ENCODE results near the gene MVB12B.

MVB12B gene

DNA sequence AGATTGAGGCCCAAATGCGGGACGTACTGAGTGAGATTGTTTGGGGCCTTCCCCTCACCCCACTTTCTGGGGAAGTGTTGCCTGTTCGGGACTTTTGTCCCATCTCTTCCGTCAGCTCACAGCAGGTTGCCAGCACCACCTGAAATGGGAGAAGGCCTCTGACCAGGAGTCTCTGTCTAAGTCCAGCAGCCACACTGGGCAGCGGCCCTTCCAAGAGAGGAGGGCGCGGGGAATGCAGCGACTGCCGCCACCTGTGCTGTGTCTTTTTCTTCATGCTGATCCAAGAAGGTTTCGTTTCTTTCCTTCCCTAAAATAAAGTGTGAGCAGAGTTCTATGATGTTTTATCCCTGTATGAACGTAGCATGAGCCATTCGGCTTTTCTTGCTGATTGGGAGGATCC is 152.9 kb downstream of the MVB12B start:
- Histone ChIP-seq H3K4me1 (peaks cover 50% of the 10 kb centered on the region), H3K36me3 (peaks cover 16% of the 10 kb centered on the region; the same call in 1 of the 2 replicates), H3K4me2 (peak overlapping the region; percentile 75; the same call in 1 of the 2 replicates), H3K9me3 (peaks cover 12% of the 10 kb centered on the region), H3K4me3 (no peak overlapping the region), H3K9ac (no peak overlapping the region), H3K27ac (no peak overlapping the region), H3K27me3 (no peaks in the 10 kb centered on the region), H4K20me1 (0 out of 2 replicates have a peak, but pooled peaks cover 9% of the 10 kb centered on the region)
- no peak for TF ChIP-seq Cebpa-rat (IDR thresholded peaks at IDR 0.05)

GRCh38 chr9:126480813-126481212 is 154.2 kb downstream of the MVB12B start:
- no peak for TF ChIP-seq Cebpa-rat (IDR thresholded peaks at IDR 0.05)
- Histone ChIP-seq H3K4me2 (peak overlapping the region; percentile 75), H3K27me3 (no peaks in the 10 kb centered on the region), H3K36me3 (peaks cover 16% of the 10 kb centered on the region; the same call in 1 of the 2 replicates), H3K4me1 (peaks cover 49% of the 10 kb centered on the region), H3K27ac (no peak overlapping the region), H3K4me3 (no peak overlapping the region), H4K20me1 (0 out of 2 replicates have a peak, but pooled peaks cover 9% of the 10 kb centered on the region), H3K9ac (no peak overlapping the region), H3K9me3 (peaks cover 12% of the 10 kb centered on the region)

DNA sequence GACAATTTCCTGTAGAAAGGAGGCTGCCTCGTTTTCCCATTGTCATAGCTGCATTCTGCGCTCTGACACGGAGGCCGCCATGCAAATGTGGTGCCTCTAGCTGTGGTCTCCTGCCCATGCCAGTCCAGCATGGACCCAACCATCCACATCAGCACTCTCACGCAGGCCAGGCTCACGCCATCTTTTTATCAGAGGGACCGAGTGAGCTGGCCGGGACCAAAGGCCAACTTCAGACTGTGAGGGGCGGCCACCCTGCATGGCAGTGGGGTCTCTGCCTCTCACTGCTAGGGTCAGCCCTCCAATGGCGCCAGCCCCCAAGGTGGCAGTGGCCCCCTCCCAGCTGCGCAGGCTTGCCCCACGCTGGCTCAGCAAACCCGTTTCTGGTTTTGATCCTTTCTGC is 155.2 kb downstream of the MVB12B start:
- peak overlapping the region; percentile 75 for H3K4me2 ChIP-seq
- TF ChIP-seq Cebpa-rat (IDR thresholded peaks at IDR 0.05) = no peak
- H3K9me3 ChIP-seq = peaks cover 10% of the 10 kb centered on the region
- 0 out of 2 replicates have a peak, but pooled peaks cover 9% of the 10 kb centered on the region for H4K20me1 ChIP-seq
- no peaks in the 10 kb centered on the region for H3K27me3 ChIP-seq
- no peak overlapping the region for H3K4me3 ChIP-seq
- H3K27ac ChIP-seq = no peak overlapping the region
- no peak overlapping the region for H3K9ac ChIP-seq
- H3K36me3 ChIP-seq = peaks cover 16% of the 10 kb centered on the region; the same call in 1 of the 2 replicates
- peaks cover 43% of the 10 kb centered on the region for H3K4me1 ChIP-seq

DNA sequence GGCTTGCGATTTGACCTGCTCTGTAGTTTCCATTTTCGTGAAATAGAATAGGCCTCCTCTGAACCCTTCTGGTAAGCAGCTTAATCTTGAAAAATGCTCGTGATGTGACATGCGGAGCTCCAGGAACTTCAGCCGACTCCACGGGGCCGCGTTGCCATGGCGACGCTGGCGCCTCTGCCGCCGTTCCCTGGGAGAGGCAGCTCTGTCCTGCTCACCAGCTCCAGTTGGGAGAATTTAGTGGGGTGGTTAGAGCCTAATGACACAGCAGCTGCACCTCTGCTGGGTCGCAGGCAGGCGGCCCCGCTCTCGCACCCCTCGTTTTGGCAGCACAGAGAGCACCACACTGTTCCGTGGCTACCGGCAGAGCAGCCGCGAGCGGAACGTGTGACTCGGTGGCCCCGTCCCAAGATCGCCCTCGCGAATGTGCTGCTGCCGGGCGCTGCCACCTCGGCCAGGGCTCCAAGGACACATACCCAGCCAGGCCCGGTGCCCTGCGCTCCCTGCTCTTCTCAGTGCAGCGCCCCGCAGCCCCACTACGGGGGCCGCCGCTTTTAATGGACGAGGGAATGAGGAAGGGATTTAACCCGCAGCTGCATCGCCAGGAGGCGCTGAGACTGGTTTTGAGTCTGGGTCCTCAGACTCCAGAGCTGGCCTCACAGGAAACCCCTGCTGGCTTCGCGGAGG is 155.9 kb downstream of the MVB12B start:
- Histone ChIP-seq H3K27ac (no peak overlapping the region), H3K9ac (no peak overlapping the region), H3K4me1 (peaks cover 43% of the 10 kb centered on the region), H3K9me3 (peaks cover 4% of the 10 kb centered on the region), H3K36me3 (peaks cover 14% of the 10 kb centered on the region; the same call in 1 of the 2 replicates), H3K4me3 (no peak overlapping the region), H3K27me3 (no peaks in the 10 kb centered on the region), H3K4me2 (no peak overlapping the region), H4K20me1 (0 out of 2 replicates have a peak, but pooled peaks cover 9% of the 10 kb centered on the region)
- no peak for TF ChIP-seq Cebpa-rat (IDR thresholded peaks at IDR 0.05)

DNA sequence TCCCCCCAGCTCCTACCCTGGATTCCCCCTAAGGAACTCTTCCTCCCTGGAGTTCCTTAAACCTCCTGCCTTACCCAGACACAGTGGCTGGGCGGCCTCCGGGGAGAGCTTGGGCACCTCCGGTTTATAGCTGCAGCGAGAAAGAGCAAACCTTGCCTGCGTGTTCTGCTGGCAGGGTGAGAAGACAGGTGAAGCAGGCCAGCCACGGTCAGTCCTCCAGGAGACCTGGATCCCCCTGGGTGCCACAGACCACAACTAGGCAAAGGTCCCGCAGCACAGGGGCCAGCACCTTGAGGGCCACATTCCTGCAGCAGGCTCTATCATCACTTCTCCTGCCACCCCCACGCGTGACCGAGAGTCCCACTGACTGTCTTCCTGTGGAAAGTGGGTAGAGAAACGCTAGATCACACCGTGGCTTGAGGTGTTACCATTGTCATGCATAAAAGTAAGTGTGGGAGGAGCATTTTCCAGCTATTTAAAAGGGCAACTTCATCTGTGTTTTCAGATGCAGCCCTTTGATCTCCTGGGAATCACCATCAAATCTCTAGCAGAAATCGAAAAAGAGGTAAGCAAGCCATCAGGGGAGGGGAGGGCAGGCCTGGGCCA is 156.9 kb downstream of the MVB12B start:
- Histone ChIP-seq H4K20me1 (0 out of 2 replicates have a peak, but pooled peaks cover 10% of the 10 kb centered on the region), H3K27me3 (no peaks in the 10 kb centered on the region)
- no peak for TF ChIP-seq Cebpa-rat (IDR thresholded peaks at IDR 0.05)

DNA sequence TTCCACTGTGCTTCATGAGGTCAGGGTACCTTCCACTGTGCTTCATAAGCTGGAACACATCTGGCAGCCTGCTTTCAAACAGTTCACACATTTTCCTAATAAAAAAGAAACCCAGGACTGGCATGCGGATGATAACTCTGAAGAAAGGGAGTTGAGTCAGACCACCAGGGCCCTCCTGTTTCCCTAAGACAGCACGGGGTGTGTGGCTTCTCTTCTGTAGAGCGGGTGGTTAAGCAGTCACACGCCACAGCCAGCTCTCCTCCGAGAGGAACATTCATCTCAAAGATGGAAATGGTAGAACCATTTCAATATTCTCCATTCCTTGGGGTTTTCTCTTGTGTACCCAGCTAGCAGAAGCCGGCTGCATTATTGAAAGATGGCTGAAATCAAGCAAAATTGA is 159.0 kb downstream of the MVB12B start:
- no peak overlapping the region for H3K27ac ChIP-seq
- H3K9me3 ChIP-seq = no peaks in the 10 kb centered on the region
- no peak overlapping the region for H3K9ac ChIP-seq
- H3K27me3 ChIP-seq = peaks cover 4% of the 10 kb centered on the region; the same call in 1 of the 2 replicates
- peaks cover 9% of the 10 kb centered on the region; the same call in 1 of the 2 replicates for H3K36me3 ChIP-seq
- 0 out of 2 replicates have a peak, but pooled peaks cover 14% of the 10 kb centered on the region for H4K20me1 ChIP-seq
- H3K4me1 ChIP-seq = peaks cover 51% of the 10 kb centered on the region
- TF ChIP-seq Cebpa-rat (IDR thresholded peaks at IDR 0.05) = no peak
- H3K4me3 ChIP-seq = no peak overlapping the region
- H3K4me2 ChIP-seq = no peak overlapping the region

More for the DNA sequence above, 156.9 kb downstream of the MVB12B start:
- Histone ChIP-seq H3K4me1 (peaks cover 49% of the 10 kb centered on the region), H3K36me3 (peaks cover 9% of the 10 kb centered on the region; the same call in 1 of the 2 replicates), H3K4me2 (peak overlapping the region; percentile 61), H3K4me3 (no peak overlapping the region), H3K9me3 (no peaks in the 10 kb centered on the region), H3K27ac (no peak overlapping the region), H3K9ac (no peak overlapping the region)

GRCh38 chr9:126486276-126486675 is 159.6 kb downstream of the MVB12B start:
- Histone ChIP-seq H3K4me1 (peaks cover 49% of the 10 kb centered on the region), H3K27me3 (peaks cover 4% of the 10 kb centered on the region; the same call in 1 of the 2 replicates), H3K36me3 (peaks cover 9% of the 10 kb centered on the region; the same call in 1 of the 2 replicates), H3K27ac (no peak overlapping the region), H3K4me3 (no peak overlapping the region), H3K4me2 (no peak overlapping the region), H4K20me1 (0 out of 2 replicates have a peak, but pooled peaks cover 8% of the 10 kb centered on the region), H3K9ac (no peak overlapping the region), H3K9me3 (no peaks in the 10 kb centered on the region)
- no peak for TF ChIP-seq Cebpa-rat (IDR thresholded peaks at IDR 0.05)

- peaks cover 4% of the 10 kb centered on the region; the same call in 1 of the 2 replicates for H3K27me3 ChIP-seq
- 0 out of 2 replicates have a peak, but pooled peaks cover 6% of the 10 kb centered on the region for H4K20me1 ChIP-seq
- no peaks in the 10 kb centered on the region for H3K9me3 ChIP-seq
- no peaks in the 10 kb centered on the region; the same call in 1 of the 2 replicates for H3K36me3 ChIP-seq
- no peak for TF ChIP-seq Cebpa-rat (IDR thresholded peaks at IDR 0.05)
- no peak overlapping the region for H3K4me3 ChIP-seq
- H3K4me1 ChIP-seq = peaks cover 36% of the 10 kb centered on the region
- H3K4me2 ChIP-seq = no peak overlapping the region
- no peak overlapping the region for H3K27ac ChIP-seq
- no peak overlapping the region for H3K9ac ChIP-seq
Observed at GRCh38 chr9:126487856-126488255, 161.2 kb downstream of the MVB12B start.

DNA sequence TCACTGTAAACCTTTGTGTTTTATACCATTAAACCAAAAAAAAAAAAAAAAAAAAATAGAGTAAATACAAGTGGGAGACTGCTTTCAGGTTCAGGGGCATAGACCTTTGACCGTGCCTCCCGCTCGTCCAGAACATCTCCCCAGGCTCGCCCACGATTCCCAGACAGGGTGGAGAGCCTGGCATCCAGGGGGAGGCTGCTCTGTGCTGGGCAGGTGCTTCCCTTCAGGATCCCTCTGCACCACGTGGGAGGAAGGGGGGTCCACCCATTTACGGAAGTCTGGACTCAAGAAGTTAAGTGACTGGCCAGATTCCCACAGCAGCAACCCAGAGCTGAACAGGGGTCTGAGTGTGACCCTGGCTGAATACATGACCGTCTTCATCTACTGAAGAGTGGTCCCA is 161.7 kb downstream of the MVB12B start:
- Histone ChIP-seq H3K9me3 (no peaks in the 10 kb centered on the region), H3K27ac (no peak overlapping the region), H3K4me2 (peak overlapping the region; percentile 16), H3K4me3 (no peak overlapping the region), H3K36me3 (no peaks in the 10 kb centered on the region), H3K9ac (no peak overlapping the region), H4K20me1 (0 out of 2 replicates have a peak, but pooled peaks cover 6% of the 10 kb centered on the region), H3K27me3 (peaks cover 4% of the 10 kb centered on the region; the same call in 1 of the 2 replicates), H3K4me1 (peaks cover 33% of the 10 kb centered on the region)
- TF ChIP-seq Cebpa-rat (IDR thresholded peaks at IDR 0.05) = no peak

Data from BLaER1 (cell line).